22Rv1 (cell line): ENCODE results near the gene FEZF2.

Experiments
- H3K27ac ChIP-seq: fragments of 450-650 bp; 2 replicates; pipeline ENCODE4 v1.5.1; 2017
- ZFX ChIP-seq: fragments of 450-650 bp; IDR thresholded peaks from 2 replicates; pipeline ENCODE4 v1.6.1; 2017; ENCODE audit warnings: antibody characterized with exemption, borderline replicate concordance
- TF ChIP-seq, protein P1 (sequence below): fragments of 450-650 bp; IDR thresholded peaks from 2 replicates; pipeline ENCODE4 v1.5.1; 2017; ENCODE audit warnings: mild to moderate bottlenecking

FEZF2 gene

DNA sequence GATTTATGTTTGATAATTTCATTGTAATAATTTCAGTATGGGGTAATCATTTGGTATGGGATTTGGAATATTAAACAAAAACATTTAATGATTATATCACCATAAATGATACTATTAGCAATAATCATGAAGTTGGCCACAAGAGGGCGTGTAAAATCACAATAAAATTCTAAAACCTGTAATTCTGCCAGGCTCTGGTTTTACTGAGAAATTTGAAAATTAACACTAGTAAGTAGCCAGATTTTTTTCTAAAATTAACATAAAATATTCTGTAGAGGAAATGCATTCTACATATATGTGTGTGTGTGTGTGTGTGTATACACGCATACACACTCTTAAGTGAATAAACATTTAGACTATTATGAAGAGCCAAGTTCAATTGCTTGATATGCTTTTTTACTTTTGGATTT lies 40.5 kb downstream of the FEZF2 start:
- H3K27ac ChIP-seq = no peak overlapping the region
- no peak for TF ChIP-seq ZFX
- TF ChIP-seq, protein P1, sequence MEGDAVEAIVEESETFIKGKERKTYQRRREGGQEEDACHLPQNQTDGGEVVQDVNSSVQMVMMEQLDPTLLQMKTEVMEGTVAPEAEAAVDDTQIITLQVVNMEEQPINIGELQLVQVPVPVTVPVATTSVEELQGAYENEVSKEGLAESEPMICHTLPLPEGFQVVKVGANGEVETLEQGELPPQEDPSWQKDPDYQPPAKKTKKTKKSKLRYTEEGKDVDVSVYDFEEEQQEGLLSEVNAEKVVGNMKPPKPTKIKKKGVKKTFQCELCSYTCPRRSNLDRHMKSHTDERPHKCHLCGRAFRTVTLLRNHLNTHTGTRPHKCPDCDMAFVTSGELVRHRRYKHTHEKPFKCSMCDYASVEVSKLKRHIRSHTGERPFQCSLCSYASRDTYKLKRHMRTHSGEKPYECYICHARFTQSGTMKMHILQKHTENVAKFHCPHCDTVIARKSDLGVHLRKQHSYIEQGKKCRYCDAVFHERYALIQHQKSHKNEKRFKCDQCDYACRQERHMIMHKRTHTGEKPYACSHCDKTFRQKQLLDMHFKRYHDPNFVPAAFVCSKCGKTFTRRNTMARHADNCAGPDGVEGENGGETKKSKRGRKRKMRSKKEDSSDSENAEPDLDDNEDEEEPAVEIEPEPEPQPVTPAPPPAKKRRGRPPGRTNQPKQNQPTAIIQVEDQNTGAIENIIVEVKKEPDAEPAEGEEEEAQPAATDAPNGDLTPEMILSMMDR = peak; percentile 82

DNA sequence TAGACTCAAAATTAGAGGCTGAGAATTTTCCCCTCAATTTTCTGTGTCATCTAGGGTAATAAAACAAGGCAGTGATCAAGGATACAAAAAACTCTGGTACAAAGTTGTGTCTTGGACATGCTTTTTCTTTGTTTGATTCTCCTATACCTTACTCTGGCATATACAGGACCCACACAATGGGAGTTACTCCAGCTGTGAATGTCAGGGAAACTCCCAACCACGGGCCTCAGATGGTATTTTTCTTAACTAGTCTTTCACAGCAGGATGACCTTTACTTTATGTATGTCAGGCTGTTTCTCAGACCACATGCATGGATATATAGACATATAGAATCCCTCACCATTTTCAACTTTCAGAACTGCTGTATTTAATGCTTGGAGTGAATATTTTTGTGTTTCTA lies 41.3 kb downstream of the FEZF2 start:
- TF ChIP-seq ZFX = no peak
- TF ChIP-seq, protein P1 = no peak
- no peak overlapping the region for H3K27ac ChIP-seq

DNA sequence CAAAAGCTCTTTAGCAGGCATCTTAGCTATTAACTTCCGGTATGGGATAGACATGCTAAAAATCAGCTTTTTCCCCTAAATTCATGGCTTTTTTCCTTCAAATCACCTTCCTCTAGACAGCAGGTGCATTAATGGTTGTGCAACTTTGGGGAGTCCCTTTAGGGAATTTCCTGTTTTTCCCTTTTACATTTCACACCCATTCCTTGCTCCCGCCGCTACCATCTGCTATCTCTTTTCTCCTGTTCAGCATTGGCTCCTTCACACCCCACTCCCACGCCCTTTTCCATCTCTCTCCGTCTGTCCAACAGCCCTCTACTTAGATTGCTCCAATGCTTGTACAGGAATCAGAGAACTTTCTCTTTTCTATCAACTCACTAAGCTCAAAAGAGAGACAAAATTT lies 43.4 kb downstream of the FEZF2 start:
- no peak for TF ChIP-seq ZFX
- TF ChIP-seq, protein P1 = no peak
- no peak overlapping the region for H3K27ac ChIP-seq

DNA sequence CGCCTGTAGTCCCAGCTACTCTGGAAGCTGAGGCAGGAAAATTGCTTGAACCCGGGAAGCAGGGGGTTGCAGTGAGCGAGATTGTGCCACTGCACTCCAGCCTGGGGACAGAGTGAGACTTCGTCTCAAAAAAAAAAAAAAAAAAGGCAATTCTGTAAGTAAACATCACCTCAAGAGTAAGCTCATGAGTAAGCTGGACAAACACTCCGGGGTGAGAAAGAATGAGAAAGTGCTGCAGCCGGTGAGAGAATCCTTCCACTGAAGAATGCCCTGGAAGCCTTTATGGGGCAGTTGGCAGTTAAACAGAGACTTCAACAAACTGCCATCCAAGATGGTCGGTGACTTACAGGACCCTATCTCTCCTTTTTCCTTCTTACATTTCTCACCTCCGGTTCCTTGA lies 47.5 kb downstream of the FEZF2 start:
- no peak overlapping the region for H3K27ac ChIP-seq
- no peak for TF ChIP-seq ZFX
- TF ChIP-seq, protein P1 = no peak

DNA sequence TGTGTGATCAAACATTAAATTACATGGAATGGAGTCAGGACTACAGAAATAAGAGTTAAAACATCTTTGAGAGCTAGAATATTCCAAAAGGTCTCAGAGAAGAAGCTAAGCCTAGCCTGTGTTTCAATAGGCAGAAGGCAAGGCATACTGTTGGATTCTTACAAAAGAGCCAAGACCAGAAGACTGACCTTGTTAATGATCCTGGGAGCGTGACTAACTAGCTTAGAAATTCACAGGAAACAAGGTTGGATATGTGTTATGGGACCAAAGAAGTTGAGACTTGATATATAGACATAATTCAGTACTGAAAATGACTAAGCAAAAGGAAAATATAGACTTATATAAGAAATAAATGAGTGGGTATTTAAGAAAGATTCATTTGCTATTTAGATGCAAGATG lies 50.1 kb downstream of the FEZF2 start:
- TF ChIP-seq, protein P1 = no peak
- TF ChIP-seq ZFX = no peak
- H3K27ac ChIP-seq = no peak overlapping the region
